Neural progenitor cell (in vitro differentiated cells): Measurements from ENCODE around the gene TNFSF4. TPM values are rescaled to one million over a fixed set of nuclear protein-coding genes. Genes with fewer than 3 reads are reported as not detected.

Experiments
- DNase-seq: peaks from one replicate; pipeline ENCODE4 v3.0.0-alpha.2; 2016; ENCODE audit warnings: low spot score
- H2AFZ ChIP-seq: fragments of 200-600 bp; sonication (generic); replicated peaks from 2 replicates; pipeline ENCODE4 v1.6.1; 2016; ENCODE audit warnings: antibody characterized with exemption
- H3F3A ChIP-seq: fragments of 200-600 bp; sonication (generic); 2 replicates; pipeline ENCODE4 v1.6.1; 2016; ENCODE audit warnings: antibody characterized with exemption, low read depth
- H3K27ac ChIP-seq: fragments of 200-600 bp; sonication (generic); 2 replicates; pipeline ENCODE4 v1.5.1; 2016; ENCODE audit warnings: mild to moderate bottlenecking
- H3K27me3 ChIP-seq: fragments of 200-600 bp; sonication (generic); 2 replicates; pipeline ENCODE4 v1.6.1; 2016; ENCODE audit warnings: mild to moderate bottlenecking, moderate library complexity
- H3K36me3 ChIP-seq: fragments of 200-600 bp; sonication (generic); 2 replicates; pipeline ENCODE4 v1.5.1; 2016
- H3K4me1 ChIP-seq: fragments of 200-600 bp; sonication (generic); 2 replicates; pipeline ENCODE4 v1.6.1; 2016; ENCODE audit warnings: mixed run types
- H3K4me2 ChIP-seq: fragments of 200-600 bp; sonication (generic); 2 replicates; pipeline ENCODE4 v1.6.1; 2016
- H3K4me3 ChIP-seq: fragments of 200-600 bp; sonication (generic); 2 replicates; pipeline ENCODE4 v1.5.1; 2016
- H3K79me2 ChIP-seq: fragments of 200-600 bp; sonication (generic); 2 replicates; pipeline ENCODE4 v1.6.1; 2016; ENCODE audit warnings: low read depth
- H3K9ac ChIP-seq: fragments of 200-600 bp; sonication (generic); 2 replicates; pipeline ENCODE4 v1.6.1; 2016
- H3K9me3 ChIP-seq: fragments of 200-600 bp; sonication (generic); 2 replicates; pipeline ENCODE4 v1.5.1; 2016; ENCODE audit warnings: low read depth
- H4K20me1 ChIP-seq: fragments of 200-600 bp; sonication (generic); 2 replicates; pipeline ENCODE4 v1.6.1; 2016; ENCODE audit warnings: low read depth
- H3K27ac Mint-ChIP-seq: 3 replicates; pipeline ENCODE4 v1.8.0; 2021; ENCODE audit warnings: mixed read lengths
- H3K27me3 Mint-ChIP-seq: 2 replicates; pipeline ENCODE4 v1.8.0; 2022; ENCODE audit warnings: low read depth, mild to moderate bottlenecking, inconsistent platforms, moderate library complexity, mixed read lengths; ENCODE audit not compliant: insufficient read depth
- H3K36me3 Mint-ChIP-seq: 3 replicates; pipeline ENCODE4 v1.8.0; 2021; ENCODE audit warnings: mixed read lengths
- H3K4me1 Mint-ChIP-seq: 3 replicates; pipeline ENCODE4 v1.8.0; 2021; ENCODE audit warnings: mixed read lengths
- H3K4me3 Mint-ChIP-seq: 3 replicates; pipeline ENCODE4 v1.8.0; 2021; ENCODE audit warnings: mild to moderate bottlenecking, moderate library complexity, mixed read lengths
- H3K9me3 Mint-ChIP-seq: 3 replicates; pipeline ENCODE4 v1.8.0; 2020; ENCODE audit warnings: mixed read lengths
- CTCF ChIP-seq: fragments of 200-600 bp; sonication (generic); IDR thresholded peaks from 2 replicates; pipeline ENCODE4 v1.5.1; 2017; ENCODE audit warnings: antibody characterized with exemption, mild to moderate bottlenecking
- EZH2 ChIP-seq: fragments of 200-600 bp; sonication (generic); IDR thresholded peaks from 2 replicates; pipeline ENCODE4 v1.6.1; 2017; ENCODE audit warnings: antibody characterized with exemption, mild to moderate bottlenecking, moderate library complexity
- EZH2phosphoT487 ChIP-seq: fragments of 200-600 bp; sonication (generic); IDR thresholded peaks from 2 replicates; pipeline ENCODE4 v1.6.1; 2017; ENCODE audit warnings: antibody characterized with exemption
- total RNA-seq: library from RNA; depleted of rRNA; stranded (reverse); fragments of >200 nt; gene quantifications from 2 replicates; pipeline ENCODE4 v1.2.3, GENCODE V29; 2015; ENCODE audit warnings: low replicate concordance

Gene TNFSF4
- total RNA-seq, 1 donor from 2014 or later, result 2.1 TPM

DNA sequence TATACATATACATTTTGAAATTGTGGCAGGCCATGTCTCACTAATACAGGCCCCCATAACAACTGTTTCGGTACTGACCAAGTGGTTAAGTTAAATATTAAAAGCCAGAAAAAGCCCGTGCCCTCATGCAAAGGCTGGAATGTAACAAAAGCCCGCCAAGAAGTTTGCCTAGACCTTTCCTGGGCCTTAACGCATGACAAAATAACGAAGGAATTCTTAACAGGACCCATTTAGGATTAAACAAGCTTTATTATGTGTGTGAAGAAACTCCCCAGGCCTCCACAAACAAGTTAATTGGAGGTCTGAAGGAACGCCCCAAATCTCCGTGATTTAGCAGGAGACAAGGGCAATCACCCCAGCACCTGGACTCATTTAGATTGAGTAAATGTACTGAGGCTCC lies 42.4 kb downstream of the TNFSF4 start:
- Mint-ChIP-seq H3K27me3 (no peaks in the 10 kb centered on the region), H3K36me3 (no peaks in the 10 kb centered on the region), H3K4me1 (no peaks in the 10 kb centered on the region), H3K27ac (no peak overlapping the region), H3K9me3 (no peaks in the 10 kb centered on the region), H3K4me3 (no peak overlapping the region)
- Histone ChIP-seq H3K27me3 (no peaks in the 10 kb centered on the region), H2AFZ (no peak overlapping the region), H3K79me2 (no peaks in the 10 kb centered on the region), H3K9ac (no peak overlapping the region), H3F3A (peaks cover 14% of the 10 kb centered on the region), H3K4me3 (no peak overlapping the region), H3K36me3 (peaks cover 4% of the 10 kb centered on the region), H3K4me1 (peaks cover 17% of the 10 kb centered on the region), H3K4me2 (peak overlapping the region; percentile 56), H3K27ac (peak overlapping the region; percentile 53), H4K20me1 (no peaks in the 10 kb centered on the region), H3K9me3 (no peaks in the 10 kb centered on the region)
- peak; percentile 73 for DNase-seq
- TF ChIP-seq EZH2phosphoT487, result no peak

DNA sequence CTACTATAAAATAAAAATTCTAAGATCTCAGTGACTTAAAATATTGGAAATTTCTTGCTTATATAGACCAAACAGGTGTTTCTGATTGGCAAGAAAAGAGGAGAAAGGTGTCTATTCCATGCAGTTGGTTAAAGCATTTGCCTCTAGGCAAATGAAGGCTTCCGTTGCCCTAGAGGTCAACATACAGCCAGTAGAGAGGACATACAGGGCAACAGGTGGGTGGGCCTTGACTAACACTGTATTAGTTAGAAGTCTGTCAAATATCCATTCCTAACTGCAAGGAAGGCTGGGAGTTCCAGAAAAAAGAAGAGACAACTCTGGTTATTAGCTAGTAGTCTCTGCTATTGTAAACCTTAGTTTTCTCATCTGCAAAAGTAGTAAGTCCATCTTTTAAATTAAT lies 43.0 kb downstream of the TNFSF4 start:
- no peaks in the 10 kb centered on the region for H3K79me2 ChIP-seq
- H3K27ac ChIP-seq, result peak overlapping the region; percentile 53
- no peaks in the 10 kb centered on the region for H3K36me3 Mint-ChIP-seq
- no peak overlapping the region for H2AFZ ChIP-seq
- H3K4me2 ChIP-seq, result peak overlapping the region; percentile 56
- no peaks in the 10 kb centered on the region for H3K9me3 ChIP-seq
- no peak for DNase-seq
- no peaks in the 10 kb centered on the region for H3K27me3 ChIP-seq
- H3F3A ChIP-seq, result peaks cover 14% of the 10 kb centered on the region
- H3K9me3 Mint-ChIP-seq, result no peaks in the 10 kb centered on the region
- H3K4me3 ChIP-seq, result no peak overlapping the region
- H3K27ac Mint-ChIP-seq, result no peak overlapping the region
- peaks cover 4% of the 10 kb centered on the region for H3K36me3 ChIP-seq
- no peak overlapping the region for H3K4me3 Mint-ChIP-seq
- TF ChIP-seq EZH2phosphoT487 (no peak), CTCF (no peak), EZH2 (no peak)
- no peaks in the 10 kb centered on the region for H3K4me1 Mint-ChIP-seq
- H3K9ac ChIP-seq, result no peak overlapping the region
- H4K20me1 ChIP-seq, result no peaks in the 10 kb centered on the region
- H3K27me3 Mint-ChIP-seq, result no peaks in the 10 kb centered on the region
- H3K4me1 ChIP-seq, result peaks cover 17% of the 10 kb centered on the region

DNA sequence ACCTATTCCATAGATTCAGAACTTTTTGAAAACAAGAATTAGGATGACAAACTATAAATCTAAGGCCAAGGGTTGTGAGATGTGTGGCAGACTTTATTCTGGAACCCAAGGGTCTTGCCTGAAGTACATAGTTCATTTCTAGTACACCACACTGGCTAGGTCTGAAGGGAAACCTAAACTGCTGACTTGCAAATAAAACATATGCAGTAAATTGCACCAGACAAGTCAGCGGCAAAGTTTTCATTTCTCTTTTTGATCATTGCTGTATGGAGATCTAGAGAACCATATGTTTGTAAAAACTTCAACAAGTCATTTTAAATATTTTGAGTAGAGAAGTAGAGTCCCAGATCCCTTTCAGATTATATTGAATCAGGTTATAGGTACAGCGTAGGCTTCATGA lies 43.9 kb downstream of the TNFSF4 start:
- Histone ChIP-seq H2AFZ (no peak overlapping the region), H3K9me3 (no peaks in the 10 kb centered on the region), H3K36me3 (peaks cover 4% of the 10 kb centered on the region), H4K20me1 (no peaks in the 10 kb centered on the region), H3K27me3 (no peaks in the 10 kb centered on the region), H3K27ac (no peak overlapping the region), H3F3A (peaks cover 14% of the 10 kb centered on the region), H3K4me2 (no peak overlapping the region), H3K79me2 (no peaks in the 10 kb centered on the region), H3K4me1 (peaks cover 17% of the 10 kb centered on the region), H3K4me3 (no peak overlapping the region), H3K9ac (no peak overlapping the region)
- Mint-ChIP-seq H3K27me3 (no peaks in the 10 kb centered on the region), H3K27ac (no peak overlapping the region), H3K36me3 (no peaks in the 10 kb centered on the region), H3K4me1 (no peaks in the 10 kb centered on the region), H3K4me3 (no peak overlapping the region), H3K9me3 (no peaks in the 10 kb centered on the region)
- DNase-seq, result no peak
- TF ChIP-seq EZH2phosphoT487 (no peak), CTCF (no peak), EZH2 (no peak)

DNA sequence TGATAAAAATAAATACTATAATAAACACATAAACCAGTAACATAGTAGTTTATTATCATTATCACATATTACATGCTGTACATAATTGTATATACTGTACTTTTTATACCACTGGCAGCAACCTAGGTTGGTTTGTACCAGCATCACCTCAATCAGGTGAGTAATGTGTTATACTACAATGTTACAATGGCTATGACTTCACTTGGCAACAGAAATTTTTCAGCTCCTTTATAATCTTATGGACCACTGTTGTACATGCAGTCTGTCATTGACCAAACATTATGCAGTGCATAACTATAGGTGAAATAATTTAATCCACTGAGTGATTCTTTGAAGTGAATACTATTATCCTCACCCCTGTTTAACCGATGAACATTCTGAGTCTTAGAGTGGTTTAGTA lies 44.5 kb downstream of the TNFSF4 start:
- H3K79me2 ChIP-seq, result no peaks in the 10 kb centered on the region
- Mint-ChIP-seq H3K4me1 (no peaks in the 10 kb centered on the region), H3K9me3 (no peaks in the 10 kb centered on the region), H3K27me3 (no peaks in the 10 kb centered on the region), H3K4me3 (no peak overlapping the region), H3K27ac (no peak overlapping the region), H3K36me3 (no peaks in the 10 kb centered on the region)
- no peaks in the 10 kb centered on the region for H4K20me1 ChIP-seq
- no peak for DNase-seq
- no peak overlapping the region for H2AFZ ChIP-seq
- no peaks in the 10 kb centered on the region for H3K27me3 ChIP-seq
- no peak overlapping the region for H3K27ac ChIP-seq
- no peak for TF ChIP-seq CTCF
- no peak for TF ChIP-seq EZH2
- no peak for TF ChIP-seq EZH2phosphoT487
- peaks cover 4% of the 10 kb centered on the region for H3K36me3 ChIP-seq
- no peaks in the 10 kb centered on the region for H3K9me3 ChIP-seq
- no peak overlapping the region for H3K4me3 ChIP-seq
- H3K4me1 ChIP-seq, result peaks cover 17% of the 10 kb centered on the region
- no peak overlapping the region for H3K4me2 ChIP-seq
- peaks cover 14% of the 10 kb centered on the region for H3F3A ChIP-seq
- H3K9ac ChIP-seq, result no peak overlapping the region
